Central memory CD4-positive, alpha-beta T cell (primary cell): ENCODE measurements around the gene ALG12.

Source experiments
- DNase-seq: peaks from one replicate; pipeline ENCODE4 v3.0.0; 2022
- total RNA-seq, 3 experiments: gene quantifications; one replicate each; lab custom pipeline; 2026; lab: John Stamatoyannopoulos, UW

The ALG12 gene
- 23.9 to 28.2 (median 25.7) reads per million in 3 experiments for total RNA-seq

DNA sequence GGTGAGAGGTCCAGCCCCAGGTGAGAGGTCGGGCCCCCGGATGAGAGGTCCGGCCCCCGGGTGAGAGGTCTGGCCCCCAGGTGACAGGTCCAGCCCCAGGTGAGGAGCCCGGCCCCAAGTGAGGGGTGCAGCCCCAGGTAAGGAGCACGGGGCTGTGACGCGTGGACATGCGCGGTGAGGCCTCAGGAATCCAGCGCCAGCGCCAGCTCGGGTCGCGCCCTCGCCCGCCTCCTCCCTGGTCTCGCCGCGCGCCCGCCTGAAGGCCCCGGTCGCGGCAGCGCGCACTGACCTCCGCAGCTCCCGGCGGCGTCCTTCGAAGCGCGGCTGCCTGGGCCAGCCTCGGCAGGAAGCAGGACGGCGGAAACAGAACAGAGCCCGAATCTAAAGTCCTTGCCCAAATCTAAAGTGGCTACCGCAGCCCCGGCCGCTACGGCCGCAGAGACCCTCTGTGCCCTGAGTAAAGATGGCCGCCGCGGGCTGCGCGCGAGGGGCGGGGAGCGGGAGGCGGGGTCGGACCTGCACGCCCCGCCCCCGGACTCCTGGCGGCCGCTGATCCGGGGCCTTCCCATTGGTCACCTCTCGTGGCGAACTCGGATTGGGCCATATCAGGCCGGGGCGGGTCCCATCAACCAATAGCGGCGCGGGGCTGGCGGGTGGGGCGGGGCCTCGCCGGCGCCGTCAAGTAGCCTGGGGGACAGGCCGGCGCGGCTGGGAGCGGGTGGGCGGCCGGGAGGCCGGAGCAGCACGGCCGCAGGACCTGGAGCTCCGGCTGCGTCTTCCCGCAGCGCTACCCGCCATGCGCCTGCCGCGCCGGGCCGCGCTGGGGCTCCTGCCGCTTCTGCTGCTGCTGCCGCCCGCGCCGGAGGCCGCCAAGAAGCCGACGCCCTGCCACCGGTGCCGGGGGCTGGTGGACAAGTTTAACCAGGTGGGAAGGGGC is at the start of gene ALG12, which contains the start of gene CRELD2:
TSS of gene ALG12 (minus strand) at position 465 of the 937 bp plus-strand sequence. CDS start 4,673 bp downstream, outside the sequence.
TSS of gene CRELD2 (plus strand) at position 661 of the 937 bp plus-strand sequence. CDS start at position 797, 136 bp downstream.
- peak; percentile 94 for DNase-seq

GRCh38 chr22:49967706-49968208 is 49.5 kb upstream of the ALG12 start:
- DNase-seq, result no peak

GRCh38 chr22:49966774-49967705 is 48.8 kb upstream of the ALG12 start:
- DNase-seq, result no peak

- no peak for DNase-seq
Measured at GRCh38 chr22:49966041-49966773, 48.0 kb upstream of the ALG12 start.

DNA sequence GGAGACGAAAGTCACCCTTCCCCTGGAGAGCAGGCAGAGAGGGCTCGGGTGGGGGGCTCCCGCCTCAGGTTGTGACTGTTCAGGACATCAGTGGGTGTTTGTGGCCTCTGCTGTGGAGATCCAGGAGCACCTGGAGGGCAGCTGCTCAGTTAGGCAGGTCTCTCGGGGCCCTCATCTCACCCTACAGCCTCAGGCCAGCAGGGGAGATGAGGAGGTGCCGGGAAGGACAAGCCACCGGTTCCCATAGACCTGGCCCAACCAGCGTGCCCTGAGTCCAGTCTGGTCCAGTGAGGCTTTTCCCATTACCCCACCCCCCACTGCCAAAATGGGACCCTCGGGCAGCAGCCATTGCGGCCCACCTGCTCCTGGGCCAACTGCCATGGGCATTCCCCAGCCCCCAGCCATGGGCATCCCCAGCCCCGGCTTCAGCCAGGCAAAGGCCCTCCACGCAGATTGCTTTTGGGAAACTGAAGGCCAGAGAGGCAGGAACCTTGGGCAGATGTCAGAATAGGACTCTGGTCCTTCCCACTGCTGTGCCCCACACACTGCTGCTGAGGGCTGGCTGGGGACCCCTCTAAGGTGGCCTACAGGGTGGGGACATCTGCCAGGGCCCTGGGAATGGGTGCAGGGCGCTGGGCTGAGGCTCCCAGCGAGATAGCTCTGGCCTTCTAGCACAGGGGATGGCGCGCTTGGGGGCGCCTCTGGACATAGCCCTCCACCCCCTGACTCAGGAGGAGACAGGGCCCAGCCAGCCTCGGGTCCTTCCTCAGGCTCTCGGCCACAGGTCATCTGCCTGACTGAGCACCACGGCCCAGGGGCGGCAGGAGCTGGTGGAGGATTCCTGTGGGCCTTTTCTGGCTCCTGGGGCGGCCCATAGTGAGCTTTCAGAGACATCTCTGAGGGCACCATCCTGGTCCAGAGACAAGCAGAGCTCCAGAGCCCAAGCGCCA is 47.1 kb upstream of the ALG12 start:
- DNase-seq, result no peak

DNA sequence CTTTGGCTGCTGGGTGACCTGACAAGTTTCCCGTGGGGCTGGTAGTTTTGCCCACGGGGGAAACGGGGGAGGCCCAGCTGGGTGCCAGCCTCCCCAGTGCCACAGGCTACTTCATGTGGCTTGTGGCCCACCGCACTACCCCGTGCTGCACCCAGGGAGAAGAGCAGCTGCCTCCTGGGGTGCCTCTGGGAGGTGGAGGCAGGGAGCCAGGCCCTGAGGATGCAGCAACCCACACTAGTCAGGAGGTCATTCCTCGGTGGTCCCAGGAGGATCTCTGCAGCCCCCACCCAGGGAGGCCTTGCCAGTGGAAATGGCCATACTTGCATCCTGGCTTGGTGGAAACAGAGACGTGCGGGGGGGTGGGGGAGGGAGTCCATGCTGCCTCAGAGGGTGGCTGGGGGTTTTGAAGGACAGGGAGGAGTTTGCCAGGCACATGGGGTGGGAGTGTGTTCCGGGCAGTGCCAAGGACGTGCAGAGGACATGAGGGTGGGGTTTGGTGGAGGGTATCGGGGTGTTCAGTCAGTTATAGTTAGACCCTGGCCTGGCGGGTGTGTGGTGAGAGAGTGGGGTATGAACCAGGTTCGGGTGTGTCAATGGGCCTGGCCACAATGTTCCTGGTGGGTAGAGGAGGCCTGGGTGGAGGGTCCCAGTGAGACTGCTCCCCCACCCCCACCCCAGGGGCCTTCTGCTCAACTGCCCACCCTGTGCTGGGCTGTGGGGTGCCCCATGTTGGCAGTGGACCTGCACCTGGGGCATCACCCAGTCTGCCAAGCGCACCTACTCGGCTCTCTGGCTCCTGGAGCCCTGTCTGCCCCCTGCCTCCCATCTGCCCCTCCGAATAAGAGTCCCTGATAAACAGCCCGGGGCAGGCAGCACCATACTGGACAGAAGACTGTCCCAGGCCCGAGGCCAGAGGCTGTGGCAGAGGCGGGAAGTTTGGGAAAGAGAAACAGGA is 46.2 kb upstream of the ALG12 start:
- peak; percentile 46 for DNase-seq

DNA sequence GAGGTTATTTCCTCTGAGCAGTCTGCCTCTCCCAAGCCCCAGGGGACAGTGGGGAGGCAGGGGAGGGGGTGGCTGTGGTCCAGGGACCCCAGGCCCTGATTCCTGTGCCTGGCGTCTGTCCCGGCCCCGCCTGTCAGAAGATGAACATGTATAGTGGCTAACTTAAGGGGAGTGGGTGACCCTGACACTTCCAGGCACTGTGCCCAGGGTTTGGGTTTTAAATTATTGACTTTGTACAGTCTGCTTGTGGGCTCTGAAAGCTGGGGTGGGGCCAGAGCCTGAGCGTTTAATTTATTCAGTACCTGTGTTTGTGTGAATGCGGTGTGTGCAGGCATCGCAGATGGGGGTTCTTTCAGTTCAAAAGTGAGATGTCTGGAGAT is 45.4 kb upstream of the ALG12 start:
- no peak for DNase-seq

GRCh38 chr22:49962751-49963646 is 44.8 kb upstream of the ALG12 start:
- no peak for DNase-seq

DNA sequence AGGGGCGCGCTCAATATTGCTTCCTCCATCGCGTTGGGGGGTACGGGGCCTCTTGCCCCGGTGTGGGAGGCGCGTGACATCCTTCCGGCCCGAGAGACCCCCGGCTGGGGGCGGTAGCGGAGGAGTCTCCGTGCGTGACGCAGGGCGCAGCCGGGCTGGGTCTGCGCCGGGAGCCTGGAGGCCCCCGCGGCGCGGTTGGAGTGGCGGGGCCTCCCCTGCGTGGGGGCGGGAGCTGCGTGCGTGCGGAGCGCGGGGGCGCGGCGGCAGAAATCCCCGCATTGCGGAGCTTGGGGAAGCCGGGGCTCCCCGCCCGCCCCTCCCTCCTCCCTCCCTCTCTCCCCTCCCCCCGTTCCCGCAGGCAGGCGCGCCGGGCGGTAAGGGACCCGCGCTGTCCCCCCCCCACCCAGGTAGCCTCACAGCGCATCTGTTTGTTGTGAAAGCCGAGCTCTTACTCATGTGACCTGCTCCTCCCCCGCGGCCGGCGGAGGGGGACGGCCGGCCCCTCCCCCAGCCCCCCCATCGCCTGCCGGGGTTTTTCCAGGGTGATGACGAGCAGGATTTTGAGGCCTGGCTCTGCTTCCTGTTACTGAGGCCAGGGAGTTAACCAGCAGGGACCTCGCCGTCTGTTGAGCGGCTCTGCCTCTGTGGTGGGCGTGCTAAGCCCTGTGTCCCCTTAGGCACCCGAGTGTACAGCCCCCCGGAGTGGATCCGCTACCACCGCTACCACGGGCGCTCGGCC is 43.9 kb upstream of the ALG12 start:
- peak; percentile 79 for DNase-seq

DNA sequence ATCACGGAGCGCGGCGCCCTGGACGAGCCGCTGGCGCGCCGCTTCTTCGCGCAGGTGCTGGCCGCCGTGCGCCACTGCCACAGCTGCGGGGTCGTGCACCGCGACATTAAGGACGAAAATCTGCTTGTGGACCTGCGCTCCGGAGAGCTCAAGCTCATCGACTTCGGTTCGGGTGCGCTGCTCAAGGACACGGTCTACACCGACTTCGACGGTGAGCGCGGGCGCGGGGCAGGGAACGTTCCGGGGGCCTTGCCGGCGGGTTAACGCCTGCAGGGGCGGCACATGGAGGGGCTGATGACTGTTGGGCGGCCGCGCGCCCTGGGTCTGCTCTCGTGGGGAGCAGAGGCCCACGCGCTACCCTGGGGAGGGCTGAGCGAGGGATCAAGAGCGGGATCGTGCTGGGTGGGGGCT is 43.4 kb upstream of the ALG12 start:
- DNase-seq, result no peak

GRCh38 chr22:49961005-49961600 is 42.9 kb upstream of the ALG12 start:
- no peak for DNase-seq

DNA sequence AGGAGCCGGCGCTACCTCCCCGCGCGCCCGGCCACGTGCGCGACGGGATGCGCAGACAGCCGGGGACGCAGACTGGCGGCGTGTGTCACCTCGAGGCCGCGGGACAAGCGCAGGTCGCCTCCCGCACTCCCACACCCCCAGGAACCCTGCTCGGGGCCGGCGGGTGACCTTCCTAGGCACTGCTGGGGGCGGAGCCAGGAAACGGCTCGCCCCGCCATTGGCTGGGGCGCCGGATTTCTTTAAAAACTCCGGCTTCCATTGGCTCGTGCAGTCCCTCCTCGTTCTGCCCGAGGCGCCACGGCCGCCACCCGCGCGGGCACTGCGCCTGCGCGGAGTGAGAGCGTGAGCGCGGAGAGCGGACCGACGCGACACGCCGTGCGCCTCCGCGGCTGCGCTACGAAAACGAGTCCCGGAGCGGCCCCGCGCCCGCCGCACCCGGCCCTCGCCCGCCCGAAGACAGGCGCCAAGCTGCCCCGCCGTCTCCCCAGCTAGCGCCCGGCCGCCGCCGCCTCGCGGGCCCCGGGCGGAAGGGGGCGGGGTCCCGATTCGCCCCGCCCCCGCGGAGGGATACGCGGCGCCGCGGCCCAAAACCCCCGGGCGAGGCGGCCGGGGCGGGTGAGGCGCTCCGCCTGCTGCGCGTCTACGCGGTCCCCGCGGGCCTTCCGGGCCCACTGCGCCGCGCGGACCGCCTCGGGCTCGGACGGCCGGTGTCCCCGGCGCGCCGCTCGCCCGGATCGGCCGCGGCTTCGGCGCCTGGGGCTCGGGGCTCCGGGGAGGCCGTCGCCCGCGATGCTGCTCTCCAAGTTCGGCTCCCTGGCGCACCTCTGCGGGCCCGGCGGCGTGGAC is 42.1 kb upstream of the ALG12 start, which contains the start of gene PIM3:
TSS of gene PIM3 (plus strand) at position 614 of the 846 bp plus-strand sequence. CDS start at position 790, 176 bp downstream.
- peak; percentile 93 for DNase-seq

- no peak for DNase-seq
Measured at GRCh38 chr22:49959782-49960158, 41.5 kb upstream of the ALG12 start.

DNA sequence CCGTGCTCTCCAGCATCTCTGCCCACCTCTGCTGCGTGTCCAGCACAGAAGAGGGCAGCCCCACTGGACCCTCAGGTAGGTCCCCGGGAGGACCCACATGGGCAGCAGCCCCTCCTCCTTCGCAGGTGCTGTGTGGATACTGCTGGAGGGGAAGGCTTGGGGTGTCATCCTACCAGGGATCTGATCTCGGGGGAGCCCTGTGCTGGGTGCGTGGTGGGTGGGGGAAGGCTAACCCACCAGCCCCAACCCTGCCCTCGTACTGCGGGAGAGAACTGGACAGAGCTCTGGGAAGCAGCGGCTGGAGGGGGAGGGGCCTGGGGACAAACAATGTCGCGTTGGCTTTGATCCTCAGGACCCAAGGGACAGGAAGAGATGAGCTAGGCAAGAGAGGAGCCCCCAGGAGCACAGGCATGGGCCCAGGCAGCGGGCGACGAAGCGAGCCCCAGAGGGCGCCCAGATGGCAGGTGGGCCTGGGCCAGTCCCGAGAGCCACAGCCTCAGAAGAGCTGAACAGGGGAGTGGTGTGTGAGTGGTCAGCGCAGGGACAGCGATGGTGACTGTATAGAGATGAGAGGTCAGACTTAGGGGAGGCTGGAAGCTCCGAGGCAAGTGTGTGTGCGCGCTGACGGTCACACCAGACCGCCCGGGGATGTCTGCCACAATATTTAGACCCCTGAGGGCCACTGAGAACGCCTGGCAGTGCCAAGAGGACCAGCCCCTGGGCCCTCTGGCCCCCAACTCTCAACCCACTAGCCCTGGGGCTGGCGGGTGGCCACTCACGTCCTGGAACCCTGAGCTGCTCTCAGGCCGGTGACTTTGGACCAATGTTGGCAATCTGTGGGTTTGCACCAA is 40.9 kb upstream of the ALG12 start:
- no peak for DNase-seq

DNA sequence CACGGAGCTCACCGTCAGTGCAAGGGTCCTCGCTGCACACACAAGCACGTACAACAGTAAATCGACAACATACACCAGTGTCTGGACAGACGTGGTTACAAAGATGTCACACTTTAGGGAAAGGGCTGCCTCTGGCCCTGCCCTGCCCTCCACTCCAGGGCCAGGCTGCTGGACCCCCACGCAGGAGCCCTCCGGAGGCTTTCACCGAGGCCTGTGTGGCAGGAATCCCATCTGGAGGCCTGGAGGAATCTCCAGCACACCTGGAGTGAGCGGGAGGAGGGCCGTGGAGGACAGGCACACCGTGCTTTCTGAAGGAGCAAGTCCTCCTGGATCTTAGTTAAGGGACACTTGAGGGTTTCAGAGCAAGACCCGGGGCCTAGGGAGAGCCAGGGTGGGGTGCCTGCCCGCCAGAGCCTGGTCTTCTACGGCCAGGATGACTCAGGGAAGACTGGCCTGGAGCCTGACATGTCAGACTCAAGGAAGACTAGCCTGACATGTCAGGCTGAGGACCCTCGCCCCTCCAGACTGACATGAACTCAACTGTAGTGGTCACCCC is 40.2 kb upstream of the ALG12 start:
- DNase-seq, result no peak
